ENCODE measurements around the gene DNAJC22.
"Not testable (repeated sequence)": the region's sequence is repeated elsewhere in the genome, so short reads cannot be mapped to it uniquely, and the experiment has no call there.

Gene DNAJC22

DNA sequence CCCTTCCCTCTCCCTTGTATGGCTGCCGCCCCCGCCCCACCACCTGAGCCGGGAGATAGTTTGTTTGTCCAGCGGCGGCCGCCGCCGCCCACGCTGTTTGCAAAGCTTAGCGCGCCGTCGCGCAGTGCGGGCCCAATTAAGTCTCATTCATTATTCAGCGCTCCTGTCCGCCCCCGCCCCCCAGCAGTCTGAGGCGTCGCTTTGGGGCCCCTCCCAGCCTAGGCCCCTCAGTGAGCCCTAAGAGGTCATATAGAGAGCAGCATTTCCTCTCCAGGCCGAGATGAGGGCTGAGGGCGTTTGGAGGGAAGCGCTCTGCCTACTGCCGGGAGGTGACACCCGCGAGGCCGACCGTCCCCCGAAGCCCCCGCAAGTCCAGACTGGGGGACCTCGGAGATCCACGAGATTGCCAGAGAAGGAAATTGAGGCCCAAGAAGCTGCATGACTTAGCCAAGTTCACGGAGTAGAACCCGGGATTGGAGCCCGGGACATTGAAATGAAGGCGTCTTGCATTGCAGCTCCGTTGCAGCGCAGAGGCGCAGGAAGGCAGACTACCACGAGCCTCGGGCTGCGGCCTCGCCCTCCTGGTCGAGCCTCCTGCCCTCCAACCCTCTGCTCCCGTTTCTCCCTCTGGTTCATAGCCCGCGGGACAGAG lies at the start of gene DNAJC22:
Gene DNAJC22, plus strand, starts transcription at position 230 of the 652 bp plus-strand sequence. CDS start 1,985 bp downstream, outside the sequence.
- DNase-seq = no peak

DNA sequence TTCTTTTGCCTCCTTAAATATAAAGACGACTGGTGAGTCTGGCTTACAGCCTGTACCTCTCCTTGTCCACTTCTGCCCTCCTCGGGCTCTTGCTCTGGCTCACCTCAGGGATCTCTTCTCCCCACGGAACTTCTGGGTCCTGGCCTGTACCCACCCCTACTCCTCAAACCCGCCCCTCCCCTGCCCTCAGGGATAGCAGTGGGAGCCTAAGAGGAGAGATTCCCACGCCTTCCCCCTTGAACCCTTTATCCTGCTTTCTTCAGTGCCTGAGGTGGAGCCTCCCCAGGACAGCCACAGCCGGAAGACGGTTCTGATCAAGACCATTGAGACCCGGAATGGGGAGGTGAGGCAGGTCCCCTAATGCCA lies 49.0 kb upstream of the DNAJC22 start:
- DNase-seq = no peak

DNA sequence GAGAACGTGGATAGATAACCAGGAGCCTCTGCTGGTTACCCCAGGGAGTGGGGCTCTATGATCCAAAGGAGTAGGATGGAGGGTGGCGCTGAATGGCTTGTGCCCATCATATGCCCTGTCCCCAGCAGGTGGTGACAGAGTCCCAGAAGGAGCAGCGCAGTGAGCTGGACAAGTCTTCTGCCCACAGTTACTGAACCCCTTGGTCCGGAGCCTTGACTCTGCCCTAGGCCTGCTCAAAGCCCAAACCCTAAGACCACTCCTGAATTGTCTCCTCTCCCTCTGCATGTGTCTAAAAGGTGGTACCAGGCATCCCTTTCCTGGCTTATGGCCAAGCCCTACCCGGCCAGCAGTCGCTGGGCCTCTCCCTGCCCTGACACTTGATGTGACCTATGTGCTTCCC lies 48.5 kb upstream of the DNAJC22 start:
- no peak for DNase-seq

DNA sequence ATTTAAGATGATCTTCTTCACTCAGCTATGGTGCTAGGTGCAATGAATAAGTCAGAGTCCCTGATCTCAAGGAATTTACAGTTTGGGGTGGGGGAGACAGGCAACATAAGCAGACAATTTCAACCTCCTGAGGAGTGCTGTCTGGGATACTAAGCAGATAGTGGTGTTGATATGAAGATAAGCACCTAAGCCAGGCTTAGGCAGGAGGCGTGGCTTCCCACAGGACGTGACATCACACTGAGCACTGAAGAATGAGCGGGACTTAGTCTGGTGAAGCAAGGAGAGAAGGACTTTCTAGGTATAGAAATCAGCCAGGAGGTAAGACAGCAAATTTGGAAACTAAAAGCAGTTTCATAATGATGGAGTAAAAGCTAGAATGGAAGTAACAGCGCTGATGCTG lies 44.9 kb upstream of the DNAJC22 start:
- no peak for DNase-seq

DNA sequence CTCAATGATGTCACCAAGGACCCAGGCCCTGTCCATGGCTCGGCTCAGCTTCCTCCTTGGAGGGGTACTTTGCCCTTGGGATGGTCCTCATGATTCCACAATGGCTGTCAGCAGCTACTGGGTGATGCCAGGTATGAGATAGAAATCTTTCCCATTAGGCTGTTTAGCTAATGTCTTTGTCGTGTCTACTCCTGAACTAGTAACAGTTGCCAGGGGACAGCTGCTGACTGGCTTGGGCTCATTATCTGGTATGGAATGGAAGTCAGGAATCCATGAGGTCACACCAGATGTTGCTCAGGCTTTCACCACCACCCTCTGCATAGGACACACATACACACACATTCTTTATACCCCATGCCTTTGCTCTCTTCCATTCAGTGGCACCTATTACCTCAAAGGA lies 42.5 kb upstream of the DNAJC22 start:
- DNase-seq = no peak

DNA sequence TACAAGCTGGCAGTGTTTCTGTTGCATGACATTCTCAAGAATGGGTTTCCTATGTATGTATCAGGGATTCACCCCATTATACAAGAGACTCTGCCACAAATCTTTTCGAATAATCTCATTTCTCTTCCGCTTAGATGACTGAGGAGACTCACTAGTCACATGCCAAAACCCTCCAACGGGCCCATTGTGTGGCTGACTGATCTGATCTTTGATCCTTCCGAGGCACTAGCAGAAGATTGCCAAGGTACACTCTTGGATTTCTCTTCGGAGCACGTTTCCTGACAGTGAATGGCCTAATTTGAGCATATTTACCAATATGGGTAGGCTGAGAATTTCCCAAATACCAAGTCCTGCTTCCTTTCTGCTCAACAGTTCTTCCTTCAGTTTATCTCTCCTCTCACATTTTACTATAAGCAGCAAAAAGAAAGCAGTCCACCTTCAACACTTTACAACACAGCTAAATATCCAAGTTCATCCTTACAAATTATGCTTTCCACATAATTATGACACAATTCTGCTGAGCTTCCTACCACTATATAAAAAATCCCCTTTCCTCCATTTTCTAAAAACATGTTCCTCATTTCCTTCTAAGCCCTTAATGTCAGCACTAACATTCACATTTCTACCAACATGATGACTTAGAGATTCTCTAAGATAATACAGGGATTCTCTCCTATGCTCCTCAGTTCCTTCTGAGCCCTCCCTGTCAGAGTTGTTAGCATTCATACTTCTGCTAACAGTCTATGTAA lies 40.8 kb upstream of the DNAJC22 start:
- no peak for DNase-seq

DNA sequence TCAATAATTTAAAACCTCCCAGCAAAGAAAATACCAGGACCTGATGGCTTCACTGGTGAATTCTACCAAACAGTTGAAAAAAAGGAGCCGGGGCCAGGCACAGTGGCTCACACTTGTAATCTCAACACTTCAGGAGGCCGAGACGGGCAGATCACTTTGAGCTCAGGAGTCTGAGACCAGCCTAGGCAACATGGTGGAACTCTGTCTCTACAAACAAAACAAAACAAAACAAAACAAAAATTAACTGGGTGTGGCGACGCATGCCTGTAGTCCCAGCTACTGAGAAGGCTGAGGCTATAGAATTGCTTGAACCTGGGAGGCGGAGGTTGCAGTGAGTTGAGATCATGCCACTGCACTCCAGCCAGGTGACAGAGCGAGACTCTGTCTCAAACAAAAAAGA lies 37.3 kb upstream of the DNAJC22 start:
- no peak for DNase-seq

DNA sequence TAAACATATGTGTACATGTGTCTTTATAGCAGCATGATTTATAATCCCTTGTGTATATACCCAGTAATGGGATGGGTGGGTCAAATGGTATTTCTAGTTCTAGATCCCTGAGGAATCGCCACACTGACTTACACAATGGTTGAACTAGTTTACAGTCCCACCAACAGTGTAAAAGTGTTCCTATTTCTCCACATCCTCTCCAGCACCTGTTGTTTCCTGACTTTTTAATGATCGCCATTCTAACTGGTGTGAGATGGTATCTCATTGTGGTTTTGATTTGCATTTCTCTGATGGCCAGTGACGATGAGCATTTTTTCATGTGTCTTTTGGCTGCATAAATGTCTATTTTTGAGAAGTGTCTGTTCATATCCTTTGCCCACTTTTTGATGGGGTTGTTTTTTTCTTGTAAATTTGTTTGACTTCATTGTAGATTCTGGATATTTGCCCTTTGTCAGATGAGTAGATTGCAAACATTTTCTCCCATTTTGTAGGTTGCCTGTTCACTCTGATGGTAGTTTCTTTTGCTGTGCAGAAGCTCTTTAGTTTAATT lies 36.2 kb upstream of the DNAJC22 start:
- not testable (repeated sequence) for DNase-seq

DNA sequence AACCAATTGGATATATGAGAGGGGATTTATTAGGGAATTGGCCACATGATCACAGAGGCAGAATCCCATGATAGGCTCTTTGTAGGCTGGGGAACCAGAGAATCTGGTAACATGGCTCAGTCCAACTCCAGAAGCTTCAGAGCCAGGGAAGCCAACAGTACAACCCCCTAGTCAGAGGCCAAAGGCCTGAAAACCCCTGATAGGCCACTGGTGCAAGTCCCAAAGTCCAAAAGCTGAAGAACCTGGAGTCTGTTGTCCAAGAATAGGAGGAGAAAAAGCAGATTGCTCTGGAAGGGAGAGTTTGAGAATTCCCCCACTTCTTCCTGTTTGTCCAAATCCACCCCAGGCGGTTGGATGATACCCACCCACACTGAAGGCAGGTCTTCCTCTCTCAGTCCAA lies 31.9 kb upstream of the DNAJC22 start:
- DNase-seq = no peak

DNA sequence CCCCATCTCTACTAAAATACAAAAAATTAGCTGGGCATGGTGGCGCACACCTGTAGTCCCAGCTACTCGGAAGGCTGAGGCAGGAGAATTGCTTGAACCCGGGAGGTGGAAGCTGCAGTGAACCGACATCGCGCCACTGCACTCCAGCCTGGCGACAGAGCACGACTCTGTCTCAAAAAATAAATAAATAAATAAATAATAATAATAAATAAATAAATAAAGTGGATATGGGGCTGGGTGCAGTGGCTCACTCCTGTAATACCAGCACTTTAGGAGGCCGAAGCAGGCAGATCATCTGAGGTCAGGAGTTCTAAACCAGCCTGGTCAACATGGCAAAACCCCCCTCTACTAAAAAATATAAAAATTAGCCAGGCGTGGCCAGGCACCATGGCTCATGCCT lies 29.6 kb upstream of the DNAJC22 start:
- not testable (repeated sequence) for DNase-seq

DNA sequence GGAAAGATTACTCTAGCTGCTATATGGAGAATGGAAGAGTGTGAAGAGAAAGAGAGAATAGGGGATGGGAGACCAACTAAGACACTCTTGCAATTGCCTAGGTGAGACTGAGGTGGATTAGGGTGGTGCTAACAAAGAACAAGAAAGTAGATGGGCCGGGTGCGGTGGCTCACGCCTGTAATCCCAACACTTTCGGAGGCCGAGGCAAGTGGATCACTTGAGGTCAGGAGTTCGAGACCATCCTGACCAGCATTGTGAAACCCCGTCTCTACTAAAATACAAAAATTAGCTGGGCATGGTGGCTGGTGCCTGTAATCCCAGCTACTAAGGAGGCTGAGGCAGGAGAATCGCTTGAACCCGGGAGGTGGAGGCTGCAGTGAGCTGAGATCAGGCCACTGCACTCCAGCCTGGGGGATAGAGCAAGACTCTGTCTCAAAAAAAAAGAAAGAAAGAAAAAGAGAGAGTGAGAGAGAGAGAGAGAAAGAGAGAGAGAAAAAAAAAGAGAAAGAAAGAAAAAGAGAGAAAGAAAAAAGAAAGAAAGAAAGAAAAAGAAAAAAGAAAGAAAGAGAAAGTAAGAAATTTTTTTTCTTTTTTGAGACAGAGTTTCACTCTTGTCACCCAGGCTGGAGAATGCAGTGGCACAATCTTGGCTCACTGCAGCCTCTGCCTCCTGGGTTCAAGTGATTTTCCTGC lies 26.1 kb upstream of the DNAJC22 start:
- DNase-seq = not testable (repeated sequence)

DNA sequence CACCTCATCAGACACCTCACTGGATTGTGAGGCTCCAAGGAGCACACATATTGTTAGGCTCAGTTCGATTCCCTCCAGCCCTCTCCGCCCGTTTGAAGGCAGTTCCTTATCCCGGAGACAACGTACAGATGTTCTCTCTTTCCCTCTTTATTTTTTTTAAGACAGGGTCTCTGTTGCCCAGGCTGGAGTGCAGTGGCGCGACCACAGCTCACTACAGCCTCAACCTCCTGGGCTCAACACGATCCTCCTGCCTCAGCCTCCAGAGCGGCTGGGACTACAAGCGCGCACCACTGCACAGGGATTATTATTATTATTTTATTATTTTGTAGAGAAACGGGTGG lies 24.4 kb upstream of the DNAJC22 start:
- DNase-seq = no peak

DNA sequence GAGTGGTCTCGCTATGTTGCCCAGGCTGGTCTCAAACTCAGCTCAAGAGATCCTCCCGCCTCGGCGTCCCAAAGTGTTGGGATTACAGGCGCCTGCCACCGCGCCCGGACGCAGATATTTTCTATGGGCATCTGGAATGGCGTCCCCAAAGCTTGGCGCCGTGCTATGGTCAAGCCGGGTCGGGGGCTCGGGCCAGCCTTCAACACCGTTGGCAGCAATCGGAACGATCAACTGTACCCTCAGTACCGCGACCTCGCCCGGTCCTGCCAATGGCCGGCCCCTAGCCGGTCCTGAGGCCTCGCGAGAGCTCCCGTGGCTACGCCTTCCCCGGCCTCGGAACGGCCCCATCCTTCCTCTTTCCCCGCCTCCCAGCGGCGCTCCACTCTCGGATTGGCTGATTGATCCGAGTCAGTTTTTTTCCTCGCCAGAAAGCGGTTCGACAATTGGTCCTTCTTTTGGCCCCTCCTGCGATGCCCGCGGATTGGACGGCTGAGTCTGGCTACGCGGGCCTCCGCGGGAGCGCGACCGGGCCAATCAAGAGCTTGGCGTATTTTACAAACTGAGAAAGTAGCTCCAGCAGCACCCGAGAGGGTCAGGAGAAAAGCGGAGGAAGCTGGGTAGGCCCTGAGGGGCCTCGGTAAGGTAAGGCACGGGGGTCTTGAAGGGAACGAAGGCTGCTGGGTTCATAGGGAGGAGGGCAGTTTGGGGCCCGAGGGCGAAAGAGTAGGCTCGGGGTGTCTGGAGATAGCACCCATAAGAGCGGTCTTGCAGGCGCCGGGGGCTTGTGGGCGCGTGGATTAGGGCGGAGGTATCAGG lies 23.8 kb upstream of the DNAJC22 start, which contains the start of gene TROAP:
Gene TROAP, plus strand, starts transcription at position 548 of the 816 bp plus-strand sequence. CDS start 354 bp downstream, outside the sequence.
- peak; percentile 95 for DNase-seq

DNA sequence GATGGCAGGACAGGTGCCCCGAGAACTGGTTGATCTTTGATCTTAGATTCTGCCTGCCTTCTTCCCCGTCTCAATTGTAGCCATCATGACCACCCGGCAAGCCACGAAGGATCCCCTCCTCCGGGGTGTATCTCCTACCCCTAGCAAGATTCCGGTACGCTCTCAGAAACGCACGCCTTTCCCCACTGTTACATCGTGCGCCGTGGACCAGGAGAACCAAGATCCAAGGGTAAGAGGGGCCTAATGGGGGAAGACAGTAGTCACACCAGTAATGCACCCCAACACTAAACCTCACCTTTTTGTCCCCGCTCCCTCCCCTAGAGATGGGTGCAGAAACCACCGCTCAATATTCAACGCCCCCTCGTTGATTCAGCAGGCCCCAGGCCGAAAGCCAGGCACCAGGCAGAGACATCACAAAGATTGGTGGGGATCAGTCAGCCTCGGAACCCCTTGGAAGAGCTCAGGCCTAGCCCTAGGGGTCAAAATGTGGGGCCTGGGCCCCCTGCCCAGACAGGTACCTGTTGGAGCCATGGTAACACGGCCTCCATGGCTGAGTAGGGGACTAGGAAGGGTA lies 23.1 kb upstream of the DNAJC22 start:
- no peak for DNase-seq

DNA sequence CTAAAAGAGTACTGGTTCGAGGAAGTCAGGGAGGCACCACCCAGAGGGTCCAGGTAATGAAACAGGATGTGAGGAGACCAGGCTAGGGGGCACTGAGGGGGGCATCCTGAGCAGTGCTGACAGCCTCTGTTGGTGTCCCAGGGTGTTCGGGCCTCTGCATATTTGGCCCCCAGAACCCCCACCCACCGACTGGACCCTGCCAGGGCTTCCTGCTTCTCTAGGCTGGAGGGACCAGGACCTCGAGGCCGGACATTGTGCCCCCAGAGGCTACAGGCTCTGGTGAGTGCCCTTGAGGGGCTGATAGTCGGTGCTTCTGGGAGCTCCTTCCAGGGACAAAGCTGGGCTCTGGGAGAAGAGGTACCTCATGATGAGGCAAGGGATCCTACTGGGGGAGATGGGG lies 21.1 kb upstream of the DNAJC22 start:
- no peak for DNase-seq

DNA sequence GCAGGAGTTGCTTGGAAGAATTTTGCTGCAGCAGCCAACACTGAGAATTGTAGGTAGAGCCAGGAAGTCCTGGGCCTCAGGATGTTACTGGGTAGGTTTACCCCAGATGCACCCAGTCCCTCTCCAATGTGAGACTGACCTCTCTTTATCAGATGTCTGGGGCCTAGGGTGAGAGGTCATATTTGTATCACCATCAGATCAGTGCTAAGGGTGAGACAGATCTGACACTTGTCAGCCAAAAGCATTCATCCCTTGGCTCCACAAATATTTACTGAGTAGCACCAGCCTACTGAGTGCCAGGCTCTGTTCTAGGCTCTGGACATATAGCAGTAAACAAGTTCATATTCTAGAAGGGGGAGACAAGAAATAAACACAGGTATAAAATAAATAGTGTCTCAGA lies 19.3 kb upstream of the DNAJC22 start:
- DNase-seq = no peak

DNA sequence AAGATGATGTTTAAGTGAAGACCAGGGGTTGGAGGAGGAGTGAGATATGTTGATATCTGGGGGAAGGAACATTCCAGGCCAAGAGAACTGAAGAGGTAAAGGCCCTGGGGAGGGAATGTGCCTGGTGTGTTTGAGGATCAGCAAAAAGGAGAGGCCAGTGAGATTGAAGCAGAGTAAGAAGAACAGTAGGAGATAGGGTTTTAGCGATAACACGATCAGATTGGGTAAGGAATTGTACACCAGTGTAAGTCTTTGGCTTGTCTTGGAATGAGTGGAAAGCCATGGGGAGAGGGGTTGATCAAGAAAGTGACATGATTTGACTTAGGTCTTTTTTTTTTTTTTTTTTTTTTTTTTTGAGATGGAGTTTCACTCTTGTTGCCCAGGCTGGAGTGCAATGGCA lies 18.8 kb upstream of the DNAJC22 start:
- no peak for DNase-seq

DNA sequence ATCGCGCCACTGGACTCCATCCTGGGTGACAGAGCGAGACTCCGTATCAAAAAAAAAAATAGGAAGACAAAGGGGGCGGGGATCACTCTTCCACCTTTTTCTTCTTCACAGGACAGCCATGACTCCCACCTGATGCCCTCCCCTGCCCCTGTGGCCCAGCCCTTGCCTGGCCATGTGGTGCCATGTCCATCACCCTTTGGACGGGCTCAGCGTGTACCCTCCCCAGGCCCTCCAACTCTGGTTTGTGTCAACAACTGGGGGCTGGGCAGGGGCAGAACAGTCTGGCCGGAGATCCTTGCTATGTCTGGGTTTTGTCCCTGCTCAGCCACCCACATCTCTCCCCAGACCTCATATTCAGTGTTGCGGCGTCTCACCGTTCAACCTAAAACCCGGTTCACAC lies 17.9 kb upstream of the DNAJC22 start:
- no peak for DNase-seq

DNA sequence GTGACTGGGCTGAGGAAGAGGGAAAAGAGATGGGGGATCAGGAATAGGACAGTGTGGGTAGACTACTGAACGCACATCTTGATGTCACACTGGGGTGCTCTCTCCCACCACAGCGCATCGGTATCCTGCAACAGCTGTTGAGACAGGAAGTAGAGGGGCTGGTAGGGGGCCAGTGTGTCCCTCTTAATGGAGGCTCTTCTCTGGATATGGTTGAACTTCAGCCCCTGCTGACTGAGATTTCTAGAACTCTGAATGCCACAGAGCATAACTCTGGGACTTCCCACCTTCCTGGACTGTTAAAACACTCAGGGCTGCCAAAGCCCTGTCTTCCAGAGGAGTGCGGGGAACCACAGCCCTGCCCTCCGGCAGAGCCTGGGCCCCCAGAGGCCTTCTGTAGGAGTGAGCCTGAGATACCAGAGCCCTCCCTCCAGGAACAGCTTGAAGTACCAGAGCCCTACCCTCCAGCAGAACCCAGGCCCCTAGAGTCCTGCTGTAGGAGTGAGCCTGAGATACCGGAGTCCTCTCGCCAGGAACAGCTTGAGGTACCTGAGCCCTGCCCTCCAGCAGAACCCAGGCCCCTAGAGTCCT lies 16.6 kb upstream of the DNAJC22 start:
- no peak for DNase-seq

DNA sequence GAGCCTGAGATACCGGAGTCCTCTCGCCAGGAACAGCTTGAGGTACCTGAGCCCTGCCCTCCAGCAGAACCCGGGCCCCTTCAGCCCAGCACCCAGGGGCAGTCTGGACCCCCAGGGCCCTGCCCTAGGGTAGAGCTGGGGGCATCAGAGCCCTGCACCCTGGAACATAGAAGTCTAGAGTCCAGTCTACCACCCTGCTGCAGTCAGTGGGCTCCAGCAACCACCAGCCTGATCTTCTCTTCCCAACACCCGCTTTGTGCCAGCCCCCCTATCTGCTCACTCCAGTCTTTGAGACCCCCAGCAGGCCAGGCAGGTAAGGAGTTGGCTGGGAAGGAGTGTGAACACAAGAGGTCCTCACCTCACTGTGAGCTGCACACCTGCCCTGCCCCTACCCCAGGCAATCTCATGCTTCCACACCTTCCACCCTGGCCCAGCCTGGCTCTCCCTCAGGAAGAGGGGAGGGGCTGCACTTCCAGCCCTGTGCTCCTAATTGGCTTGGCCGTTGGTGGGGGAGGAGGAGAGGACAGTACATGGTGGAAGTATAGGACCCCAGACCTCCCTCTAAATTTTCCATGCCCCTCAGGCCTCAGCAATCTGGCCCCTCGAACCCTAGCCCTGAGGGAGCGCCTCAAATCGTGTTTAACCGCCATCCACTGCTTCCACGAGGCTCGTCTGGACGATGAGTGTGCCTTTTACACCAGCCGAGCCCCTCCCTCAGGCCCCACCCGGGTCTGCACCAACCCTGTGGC lies 15.9 kb upstream of the DNAJC22 start:
- no peak for DNase-seq
